Calu3 (cell line): Measurements from ENCODE around the gene ZNF543. TPM values are rescaled to one million over a fixed set of nuclear protein-coding genes. Genes with fewer than 3 reads are reported as not detected.

Source experiments
- BruUV-seq: library from RNA; stranded (reverse); fragments of 400-500 nt; replicated peaks from 2 replicates; lab custom pipeline; 2021; lab: Mats Ljungman, UMichigan
- CTCF ChIA-PET: fragments of 300-600 bp; sonication (Branson Sonifier 250); formaldehyde crosslinking; loops from one replicate; lab custom pipeline; 2022; ENCODE audit warnings: antibody characterized with exemption; lab: Charles Lee
- DNase-seq: peaks from one replicate; pipeline ENCODE4 v3.0.0; 2022
- H3K27ac Mint-ChIP-seq: one replicate; pipeline ENCODE4 v1.8.0; 2022; ENCODE audit warnings: mixed read lengths; ENCODE audit not compliant: unreplicated experiment
- H3K27me3 Mint-ChIP-seq: one replicate; pipeline ENCODE4 v1.8.0; 2022; ENCODE audit warnings: mixed read lengths; ENCODE audit not compliant: unreplicated experiment
- H3K36me3 Mint-ChIP-seq: one replicate; pipeline ENCODE4 v1.8.0; 2022; ENCODE audit warnings: mild to moderate bottlenecking, moderate library complexity, mixed read lengths; ENCODE audit not compliant: insufficient read depth, unreplicated experiment
- H3K4me1 Mint-ChIP-seq: one replicate; pipeline ENCODE4 v1.8.0; 2022; ENCODE audit warnings: mild to moderate bottlenecking, low read depth, mixed read lengths; ENCODE audit not compliant: unreplicated experiment
- H3K4me3 Mint-ChIP-seq: one replicate; pipeline ENCODE4 v1.8.0; 2022; ENCODE audit warnings: mild to moderate bottlenecking, low read depth, moderate library complexity, mixed read lengths; ENCODE audit not compliant: unreplicated experiment
- H3K9me3 Mint-ChIP-seq: one replicate; pipeline ENCODE4 v1.8.0; 2022; ENCODE audit warnings: low read depth, mixed read lengths; ENCODE audit not compliant: unreplicated experiment
- intact Hi-C: fragments of 100-400 bp; cut with micrococcal nuclease; formaldehyde crosslinking; loops from one replicate; pipeline ENCODE4 v1.10.0; 2022; ENCODE audit not compliant: unreplicated experiment
- total RNA-seq: library from RNA; stranded (reverse); gene quantifications from 2 replicates; pipeline ENCODE4 v1.2.3, GENCODE V29; 2022
- TF ChIP-seq, protein P1 (sequence below): fragments of 200-600 bp; IDR thresholded peaks from one replicate; pipeline ENCODE4 v1.8.0; 2022; ENCODE audit warnings: antibody characterized with exemption; ENCODE audit not compliant: unreplicated experiment

ZNF543 gene
- total RNA-seq, 1 experiment from 2014 or later: 8.5 TPM

DNA sequence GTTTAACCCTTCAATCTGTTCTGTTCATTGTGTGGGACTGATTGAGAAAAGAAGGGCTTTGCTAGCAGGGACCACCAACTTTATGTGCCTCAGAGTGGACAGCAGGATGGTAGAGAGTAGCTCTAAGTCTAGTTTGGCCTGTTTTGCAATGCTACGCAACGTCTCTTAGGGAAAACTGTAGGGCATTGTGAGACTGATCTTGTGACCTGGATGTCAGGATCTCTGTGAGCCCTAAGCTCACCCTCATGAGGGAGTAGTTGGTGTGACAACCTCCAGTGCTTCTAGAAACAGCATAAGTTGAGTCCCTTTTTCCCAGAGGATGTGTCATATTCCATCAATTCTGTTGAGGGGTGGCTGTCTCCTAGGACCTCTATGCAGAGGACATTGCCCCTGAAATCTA, 9.5 kb upstream of the ZNF543 start:
- no peak for DNase-seq
- no TSS peak for BruUV-seq
- CTCF ChIA-PET: no interaction called here
- intact Hi-C loops: no loop called here
- no peaks in the 10 kb centered on the region for H3K4me1 Mint-ChIP-seq
- no peak overlapping the region for H3K4me3 Mint-ChIP-seq
- peaks cover 11% of the 10 kb centered on the region for H3K36me3 Mint-ChIP-seq
- no peak overlapping the region for H3K27ac Mint-ChIP-seq
- TF ChIP-seq, protein P1, sequence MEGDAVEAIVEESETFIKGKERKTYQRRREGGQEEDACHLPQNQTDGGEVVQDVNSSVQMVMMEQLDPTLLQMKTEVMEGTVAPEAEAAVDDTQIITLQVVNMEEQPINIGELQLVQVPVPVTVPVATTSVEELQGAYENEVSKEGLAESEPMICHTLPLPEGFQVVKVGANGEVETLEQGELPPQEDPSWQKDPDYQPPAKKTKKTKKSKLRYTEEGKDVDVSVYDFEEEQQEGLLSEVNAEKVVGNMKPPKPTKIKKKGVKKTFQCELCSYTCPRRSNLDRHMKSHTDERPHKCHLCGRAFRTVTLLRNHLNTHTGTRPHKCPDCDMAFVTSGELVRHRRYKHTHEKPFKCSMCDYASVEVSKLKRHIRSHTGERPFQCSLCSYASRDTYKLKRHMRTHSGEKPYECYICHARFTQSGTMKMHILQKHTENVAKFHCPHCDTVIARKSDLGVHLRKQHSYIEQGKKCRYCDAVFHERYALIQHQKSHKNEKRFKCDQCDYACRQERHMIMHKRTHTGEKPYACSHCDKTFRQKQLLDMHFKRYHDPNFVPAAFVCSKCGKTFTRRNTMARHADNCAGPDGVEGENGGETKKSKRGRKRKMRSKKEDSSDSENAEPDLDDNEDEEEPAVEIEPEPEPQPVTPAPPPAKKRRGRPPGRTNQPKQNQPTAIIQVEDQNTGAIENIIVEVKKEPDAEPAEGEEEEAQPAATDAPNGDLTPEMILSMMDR: no peak
- H3K27me3 Mint-ChIP-seq: peaks cover 19% of the 10 kb centered on the region
- H3K9me3 Mint-ChIP-seq: peaks cover 12% of the 10 kb centered on the region

DNA sequence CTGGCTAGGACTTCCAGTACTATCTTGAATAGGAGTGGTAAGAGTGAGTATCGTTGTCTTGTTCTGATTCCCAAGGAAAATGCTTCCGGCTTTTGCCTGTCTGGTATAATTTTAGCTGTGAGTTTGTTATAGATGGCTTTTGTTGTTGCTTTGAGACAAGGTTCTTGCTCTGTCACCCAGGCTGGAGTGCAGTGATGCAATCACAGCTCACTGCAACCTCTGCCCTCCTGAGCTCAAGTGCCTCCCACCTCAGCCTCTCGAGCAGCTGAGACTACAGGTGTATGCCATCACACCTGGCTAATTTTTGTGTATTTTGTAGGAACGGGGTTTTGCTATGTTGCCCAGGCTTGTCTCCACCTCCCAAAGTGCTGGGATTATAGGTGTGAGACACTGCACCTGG, 6.1 kb upstream of the ZNF543 start:
- H3K27ac Mint-ChIP-seq: no peak overlapping the region
- H3K9me3 Mint-ChIP-seq: peaks cover 15% of the 10 kb centered on the region
- CTCF ChIA-PET: no interaction called here
- TF ChIP-seq, protein P1: no peak
- peaks cover 33% of the 10 kb centered on the region for H3K27me3 Mint-ChIP-seq
- H3K36me3 Mint-ChIP-seq: peaks cover 5% of the 10 kb centered on the region
- H3K4me3 Mint-ChIP-seq: no peak overlapping the region
- intact Hi-C loops: no loop called here
- H3K4me1 Mint-ChIP-seq: no peaks in the 10 kb centered on the region
- DNase-seq: no peak
- no TSS peak for BruUV-seq

DNA sequence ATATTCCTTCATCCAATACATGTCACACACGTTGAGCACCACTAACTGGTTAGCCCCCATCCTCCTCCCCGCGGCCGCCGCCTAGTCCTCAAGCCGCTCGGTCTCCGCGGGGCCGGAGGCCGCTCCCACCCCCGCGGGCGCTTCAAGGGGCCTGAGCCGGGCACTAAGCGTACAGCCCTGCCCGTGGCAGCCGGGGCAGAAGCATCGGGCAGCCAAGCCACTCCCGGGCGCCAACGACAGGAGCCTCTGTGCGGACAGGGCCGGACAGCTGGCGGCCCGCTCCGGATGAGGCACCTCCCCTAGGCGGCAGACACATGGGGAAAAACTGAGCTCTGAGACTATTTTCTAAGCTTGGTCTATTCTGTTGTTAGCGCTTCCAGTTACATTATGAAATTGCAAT, 2.8 kb upstream of the ZNF543 start:
- H3K4me3 Mint-ChIP-seq: no peak overlapping the region
- CTCF ChIA-PET: no interaction called here
- DNase-seq: no peak
- peaks cover 21% of the 10 kb centered on the region for H3K4me1 Mint-ChIP-seq
- BruUV-seq: no TSS peak
- H3K27me3 Mint-ChIP-seq: peaks cover 33% of the 10 kb centered on the region
- no peak overlapping the region for H3K27ac Mint-ChIP-seq
- TF ChIP-seq, protein P1: no peak
- H3K36me3 Mint-ChIP-seq: peaks cover 28% of the 10 kb centered on the region
- peaks cover 11% of the 10 kb centered on the region for H3K9me3 Mint-ChIP-seq
- intact Hi-C loops: no loop called here

DNA sequence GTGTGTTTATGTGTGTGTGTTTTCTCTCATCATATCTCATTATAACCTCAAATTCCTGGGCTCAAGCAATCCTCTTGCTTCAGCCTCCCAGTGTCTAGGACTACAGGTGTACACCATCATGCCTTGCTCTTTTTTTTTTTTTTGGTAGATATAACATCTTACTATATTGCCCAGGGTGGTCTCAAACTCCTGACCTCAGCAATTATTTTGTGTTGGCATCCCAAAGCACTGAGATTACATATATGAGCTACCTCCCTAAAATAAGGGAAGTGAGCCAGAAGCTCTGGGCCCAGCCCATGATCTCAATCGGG, 448 bp upstream of the ZNF543 start:
- BruUV-seq: TSS peak; percentile 99
- intact Hi-C loops: loop anchor here (5.0 kb wide), 1 partner anchor 42 kb away; the partner anchor contains the start of genes TRAPPC2B and ZNF547
- peaks cover 24% of the 10 kb centered on the region for H3K27me3 Mint-ChIP-seq
- H3K4me1 Mint-ChIP-seq: peaks cover 24% of the 10 kb centered on the region
- DNase-seq: no peak
- peaks cover 41% of the 10 kb centered on the region for H3K36me3 Mint-ChIP-seq
- TF ChIP-seq, protein P1: no peak
- peaks cover 10% of the 10 kb centered on the region for H3K9me3 Mint-ChIP-seq
- CTCF ChIA-PET: interaction anchor here (0.7 kb wide), 1 partner anchor 32 kb away, joined by 3 read pairs; no protein-coding TSS in a partner anchor
- peak overlapping the region; percentile 74 for H3K4me3 Mint-ChIP-seq
- peak overlapping the region; percentile 70 for H3K27ac Mint-ChIP-seq
